PC-9 (cell line): ENCODE measurements around the gene CAPG. TPM values are rescaled to one million over a fixed set of nuclear protein-coding genes. Genes with fewer than 3 reads are reported as not detected.
"Not testable (repeated sequence)": the region's sequence is repeated elsewhere in the genome, so short reads cannot be mapped to it uniquely, and the experiment has no call there.

Source experiments
- BruUV-seq: library from RNA; stranded (reverse); fragments of 400-500 nt; replicated peaks from 2 replicates; lab custom pipeline; 2021; lab: Mats Ljungman, UMichigan
- CTCF ChIA-PET: fragments of 300-600 bp; sonication (Branson Sonifier 250); formaldehyde crosslinking; loops from one replicate; lab custom pipeline; 2022; ENCODE audit warnings: antibody characterized with exemption; lab: Charles Lee
- POLR2A ChIA-PET: fragments of 300-600 bp; sonication (Branson Sonifier 250); formaldehyde crosslinking; loops from one replicate; lab custom pipeline; 2022; ENCODE audit warnings: antibody characterized with exemption; ENCODE audit not compliant: unreplicated experiment; lab: Charles Lee
- DNase-seq, 2 experiments: peaks; one replicate each; pipeline versions ENCODE4 v3.0.0 to v3.0.0-alpha.2; 2015 to 2022; ENCODE audit warnings: mixed read lengths in 1 of 2
- H2AFZ ChIP-seq: fragments of 200-600 bp; sonication (generic); 2 replicates; pipeline ENCODE4 v1.8.1; 2017; ENCODE audit warnings: antibody characterized with exemption
- H3F3A ChIP-seq: fragments of 200-600 bp; sonication (generic); 2 replicates; pipeline ENCODE4 v1.8.1; 2017; ENCODE audit warnings: antibody characterized with exemption, mild to moderate bottlenecking, low read depth; ENCODE audit not compliant: insufficient read depth
- H3K27ac ChIP-seq: fragments of 200-600 bp; sonication (generic); 2 replicates; pipeline ENCODE4 v1.6.1; 2016; ENCODE audit warnings: mixed run types
- H3K27me3 ChIP-seq: fragments of 200-600 bp; sonication (generic); 2 replicates; pipeline ENCODE4 v1.6.1; 2016; ENCODE audit warnings: low read depth, mixed run types; ENCODE audit not compliant: insufficient read depth
- H3K36me3 ChIP-seq: fragments of 200-600 bp; sonication (generic); 2 replicates; pipeline ENCODE4 v1.6.1; 2016; ENCODE audit warnings: low read depth, mixed run types
- H3K4me1 ChIP-seq: fragments of 200-600 bp; sonication (generic); replicated peaks from 2 replicates; pipeline ENCODE4 v1.6.1; 2016; ENCODE audit warnings: mixed run types; ENCODE audit not compliant: insufficient read depth
- H3K4me2 ChIP-seq: fragments of 200-600 bp; sonication (generic); 2 replicates; pipeline ENCODE4 v1.6.1; 2017; ENCODE audit warnings: mixed run types
- H3K4me3 ChIP-seq: fragments of 200-600 bp; sonication (generic); 2 replicates; pipeline ENCODE4 v1.6.1; 2016; ENCODE audit warnings: mixed run types
- H3K79me2 ChIP-seq: fragments of 200-600 bp; sonication (generic); 2 replicates; pipeline ENCODE4 v1.6.1; 2017; ENCODE audit warnings: low read depth, mixed run types
- H3K9me2 ChIP-seq: fragments of 200-600 bp; sonication (generic); 2 replicates; pipeline ENCODE4 v1.8.1; 2017; ENCODE audit warnings: mild to moderate bottlenecking; ENCODE audit not compliant: insufficient read depth
- H3K9me3 ChIP-seq: fragments of 200-600 bp; sonication (generic); 2 replicates; pipeline ENCODE4 v1.8.1; 2016; ENCODE audit warnings: low read depth; ENCODE audit not compliant: insufficient read depth
- H4K20me1 ChIP-seq: fragments of 200-600 bp; sonication (generic); 2 replicates; pipeline ENCODE4 v1.8.1; 2017; ENCODE audit not compliant: insufficient read depth
- EZH2 ChIP-seq: fragments of 200-600 bp; sonication (generic); IDR thresholded peaks from 2 replicates; pipeline ENCODE4 v1.8.0; 2017; ENCODE audit warnings: antibody characterized with exemption, low read depth
- intact Hi-C: fragments of 100-400 bp; cut with micrococcal nuclease; formaldehyde crosslinking; loops from one replicate; pipeline ENCODE4 v1.10.0; 2022; ENCODE audit not compliant: unreplicated experiment
- total RNA-seq: library from RNA; stranded (reverse); gene quantifications from 2 replicates; pipeline ENCODE4 v1.2.3, GENCODE V29; 2021
- TF ChIP-seq, protein P1 (sequence below): fragments of 200-600 bp; sonication (generic); conservative IDR thresholded peaks from 2 replicates; pipeline ENCODE4 v1.6.1; 2017; ENCODE audit warnings: mixed run types, antibody characterized with exemption, mild to moderate bottlenecking, moderate library complexity

The CAPG gene
- total RNA-seq, 1 experiment from 2014 or later, result 417 TPM

DNA sequence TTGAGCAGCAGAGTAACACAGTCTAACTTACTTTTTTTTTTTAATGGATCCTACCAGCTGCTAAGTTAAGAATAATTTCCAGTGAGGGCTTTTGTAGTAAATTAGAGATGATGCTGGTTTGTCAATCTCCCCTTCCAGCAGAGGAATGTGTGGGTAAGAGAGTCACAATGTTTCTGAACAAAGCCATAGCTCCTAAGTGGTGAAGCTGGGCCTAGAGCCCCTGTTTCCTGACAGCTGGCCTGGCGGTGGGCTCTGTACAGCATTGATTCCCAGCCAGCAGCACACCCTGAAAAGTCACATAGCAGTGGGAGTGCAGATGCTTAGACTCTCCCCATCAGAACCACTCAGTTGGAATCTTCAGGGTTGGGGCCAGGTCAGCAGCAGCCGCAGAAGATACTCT lies 24.4 kb downstream of the CAPG start:
- ChIA-PET CTCF (no interaction called here), POLR2A (no interaction called here)
- no peak for DNase-seq
- Histone ChIP-seq H4K20me1 (no peaks in the 10 kb centered on the region), H3K4me2 (no peak overlapping the region), H3K9me2 (no peaks in the 10 kb centered on the region), H3K36me3 (no peaks in the 10 kb centered on the region; the same call in 1 of the 2 replicates), H3K79me2 (no peaks in the 10 kb centered on the region), H3K9me3 (no peaks in the 10 kb centered on the region), H3K4me3 (no peak overlapping the region), H3K27ac (no peak overlapping the region), H3K27me3 (no peaks in the 10 kb centered on the region), H3K4me1 (peaks cover 12% of the 10 kb centered on the region), H3F3A (peaks cover 5% of the 10 kb centered on the region; the same call in 1 of the 2 replicates), H2AFZ (no peak overlapping the region)
- intact Hi-C loops, result no loop called here
- BruUV-seq, result no TSS peak
- TF ChIP-seq EZH2, result no peak
- TF ChIP-seq, protein P1, sequence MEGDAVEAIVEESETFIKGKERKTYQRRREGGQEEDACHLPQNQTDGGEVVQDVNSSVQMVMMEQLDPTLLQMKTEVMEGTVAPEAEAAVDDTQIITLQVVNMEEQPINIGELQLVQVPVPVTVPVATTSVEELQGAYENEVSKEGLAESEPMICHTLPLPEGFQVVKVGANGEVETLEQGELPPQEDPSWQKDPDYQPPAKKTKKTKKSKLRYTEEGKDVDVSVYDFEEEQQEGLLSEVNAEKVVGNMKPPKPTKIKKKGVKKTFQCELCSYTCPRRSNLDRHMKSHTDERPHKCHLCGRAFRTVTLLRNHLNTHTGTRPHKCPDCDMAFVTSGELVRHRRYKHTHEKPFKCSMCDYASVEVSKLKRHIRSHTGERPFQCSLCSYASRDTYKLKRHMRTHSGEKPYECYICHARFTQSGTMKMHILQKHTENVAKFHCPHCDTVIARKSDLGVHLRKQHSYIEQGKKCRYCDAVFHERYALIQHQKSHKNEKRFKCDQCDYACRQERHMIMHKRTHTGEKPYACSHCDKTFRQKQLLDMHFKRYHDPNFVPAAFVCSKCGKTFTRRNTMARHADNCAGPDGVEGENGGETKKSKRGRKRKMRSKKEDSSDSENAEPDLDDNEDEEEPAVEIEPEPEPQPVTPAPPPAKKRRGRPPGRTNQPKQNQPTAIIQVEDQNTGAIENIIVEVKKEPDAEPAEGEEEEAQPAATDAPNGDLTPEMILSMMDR, result no peak

DNA sequence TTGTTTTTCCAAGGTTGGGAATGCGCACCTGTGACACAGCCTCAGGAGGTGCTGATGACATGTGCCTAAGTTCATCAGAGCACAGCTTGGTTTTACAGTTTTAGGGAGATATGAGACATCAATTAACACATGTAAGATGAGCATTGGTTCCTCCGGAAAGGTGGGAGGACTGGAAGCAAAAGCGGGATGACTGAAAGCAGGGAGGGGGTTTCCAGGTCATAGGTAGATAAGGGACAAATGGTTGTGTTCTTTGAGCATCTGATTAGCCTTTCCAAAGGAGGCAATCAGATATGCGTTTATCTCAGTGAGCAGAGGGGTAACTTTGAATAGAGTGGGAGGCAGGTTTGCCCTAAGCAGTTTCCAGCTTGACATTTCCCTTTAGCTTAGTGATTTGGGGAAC lies 26.3 kb downstream of the CAPG start:
- H3K4me1 ChIP-seq, result peaks cover 12% of the 10 kb centered on the region
- BruUV-seq, result no TSS peak
- CTCF ChIA-PET, result interaction anchor here (0.6 kb wide), 1 partner anchor 9 kb away, joined by 4 read pairs; no protein-coding TSS in a partner anchor
- H3K9me2 ChIP-seq, result no peaks in the 10 kb centered on the region
- intact Hi-C loops, result no loop called here
- H3K27me3 ChIP-seq, result no peaks in the 10 kb centered on the region
- no peaks in the 10 kb centered on the region for H4K20me1 ChIP-seq
- 0 out of 2 replicates have a peak, but pooled peaks cover 7% of the 10 kb centered on the region for H3K9me3 ChIP-seq
- TF ChIP-seq, protein P1, result no peak
- no peak for TF ChIP-seq EZH2
- H3F3A ChIP-seq, result peaks cover 5% of the 10 kb centered on the region; the same call in 1 of the 2 replicates
- POLR2A ChIA-PET, result interaction anchor here (0.6 kb wide), 2 partner anchors 29 to 31 kb away, joined by 3 to 31 read pairs; partner anchors contain the start of gene ELMOD3
- peak overlapping the region; percentile 46; the same call in 1 of the 2 replicates for H3K27ac ChIP-seq
- peaks cover 4% of the 10 kb centered on the region; the same call in 1 of the 2 replicates for H3K36me3 ChIP-seq
- H3K4me3 ChIP-seq, result no peak overlapping the region
- H3K79me2 ChIP-seq, result no peaks in the 10 kb centered on the region
- H2AFZ ChIP-seq, result no peak overlapping the region
- no peak for DNase-seq
- no peak overlapping the region for H3K4me2 ChIP-seq

DNA sequence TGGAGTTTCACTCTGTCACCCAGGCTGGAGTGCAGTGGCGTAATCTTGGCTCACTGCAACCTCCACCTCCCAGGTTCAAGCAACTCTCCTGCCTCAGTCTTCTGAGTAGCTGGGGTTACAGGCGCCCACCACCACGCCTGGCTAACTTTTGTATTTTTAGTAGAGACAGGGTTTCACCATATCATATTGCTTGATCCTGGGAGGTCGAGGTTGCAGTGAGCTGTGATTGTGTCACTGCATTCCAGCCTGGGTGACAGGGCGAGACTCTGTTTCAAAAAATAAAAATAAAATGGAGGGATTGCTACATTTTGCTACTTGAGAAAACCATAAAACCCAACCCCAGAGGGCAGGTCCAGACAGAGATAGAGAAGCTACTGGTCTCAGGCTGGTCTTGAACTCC lies 27.0 kb downstream of the CAPG start:
- H3K36me3 ChIP-seq, H3K27me3 ChIP-seq, BruUV-seq, CTCF ChIA-PET, H4K20me1 ChIP-seq, intact Hi-C loops, H3K9me2 ChIP-seq, H2AFZ ChIP-seq, H3K79me2 ChIP-seq, H3K9me3 ChIP-seq, H3K4me3 ChIP-seq, H3F3A ChIP-seq: not testable (repeated sequence)
- H3K4me1 ChIP-seq, result peaks cover 12% of the 10 kb centered on the region
- peak in 1 of 2 experiments; percentile 50 for DNase-seq
- H3K27ac ChIP-seq, result peak overlapping the region; percentile 46
- POLR2A ChIA-PET, result interaction anchor here (0.6 kb wide), 3 partner anchors 28 to 32 kb away, joined by 3 to 31 read pairs (median 5); partner anchors contain the start of gene ELMOD3
- H3K4me2 ChIP-seq, result peak overlapping the region; percentile 16; the same call in 1 of the 2 replicates
